Kidney epithelial cell (primary cell): ENCODE results near the gene PLA2G4A. TPM values are rescaled to one million over a fixed set of nuclear protein-coding genes. Genes with fewer than 3 reads are reported as not detected.

Source experiments
- DNase-seq: peaks from one replicate; pipeline ENCODE4 v3.0.0-alpha.2; 2010; ENCODE audit warnings: low read depth
- H3K27me3 ChIP-seq: 2 replicates; pipeline ENCODE4 v1.6.0; 2011; ENCODE audit warnings: low read length; ENCODE audit not compliant: control insufficient read depth, insufficient read depth
- H3K36me3 ChIP-seq: 2 replicates; pipeline ENCODE4 v1.5.1; 2011; ENCODE audit warnings: low read length; ENCODE audit not compliant: control insufficient read depth, insufficient read depth
- H3K4me3 ChIP-seq: 2 replicates; pipeline ENCODE4 v1.5.1; 2011; ENCODE audit warnings: low read depth, mild to moderate bottlenecking, control low read depth, low read length
- CTCF ChIP-seq: IDR thresholded peaks from 2 replicates; pipeline ENCODE4 v1.5.1; 2011; ENCODE audit warnings: mild to moderate bottlenecking, moderate library complexity, low read length, control low read depth, inconsistent platforms; ENCODE audit not compliant: insufficient read depth, poor library complexity, severe bottlenecking
- total RNA-seq: library from RNA; depleted of rRNA; stranded (reverse); fragments of >200 nt; gene quantifications from 2 replicates; pipeline ENCODE4 v1.2.3, GENCODE V29; 2015

Gene PLA2G4A
- total RNA-seq, 1 donor from 2014 or later: 0.71 TPM

GRCh38 chr1:186835448-186835847, 6.7 kb downstream of the PLA2G4A start:
- no peak for TF ChIP-seq CTCF
- H3K36me3 ChIP-seq: no peaks in the 10 kb centered on the region
- no peak overlapping the region for H3K4me3 ChIP-seq
- H3K27me3 ChIP-seq: no peaks in the 10 kb centered on the region
- DNase-seq: no peak

- Histone ChIP-seq H3K27me3 (no peaks in the 10 kb centered on the region), H3K4me3 (no peak overlapping the region), H3K36me3 (no peaks in the 10 kb centered on the region)
- no peak for DNase-seq
- TF ChIP-seq CTCF: no peak
Observed at GRCh38 chr1:186837806-186838205, 9.1 kb downstream of the PLA2G4A start.

GRCh38 chr1:186838380-186839040, 9.8 kb downstream of the PLA2G4A start:
- no peaks in the 10 kb centered on the region for H3K27me3 ChIP-seq
- no peak for TF ChIP-seq CTCF
- no peak for DNase-seq
- H3K36me3 ChIP-seq: no peaks in the 10 kb centered on the region
- H3K4me3 ChIP-seq: no peak overlapping the region

- DNase-seq: no peak
- H3K36me3 ChIP-seq: no peaks in the 10 kb centered on the region
- no peak for TF ChIP-seq CTCF
- no peak overlapping the region for H3K4me3 ChIP-seq
- no peaks in the 10 kb centered on the region for H3K27me3 ChIP-seq
Observed at GRCh38 chr1:186839041-186839400, 10.3 kb downstream of the PLA2G4A start.

- Histone ChIP-seq H3K36me3 (no peaks in the 10 kb centered on the region), H3K27me3 (no peaks in the 10 kb centered on the region), H3K4me3 (no peak overlapping the region)
- no peak for DNase-seq
- TF ChIP-seq CTCF: no peak
Observed at GRCh38 chr1:186841599-186841998, 12.8 kb downstream of the PLA2G4A start.

GRCh38 chr1:186842547-186842946, 13.8 kb downstream of the PLA2G4A start:
- no peak for TF ChIP-seq CTCF
- H3K36me3 ChIP-seq: no peaks in the 10 kb centered on the region
- no peaks in the 10 kb centered on the region for H3K27me3 ChIP-seq
- DNase-seq: no peak
- no peak overlapping the region for H3K4me3 ChIP-seq
